Mesenchymal stem cell (in vitro differentiated cells and primary cell): ENCODE data around the gene KCTD21.

ENCODE experiments used
- DNase-seq: peaks from one replicate; pipeline ENCODE4 v3.0.0-alpha.2; 2013
- H2AFZ ChIP-seq: one replicate; pipeline ENCODE4 v1.6.1; 2013; ENCODE audit warnings: low read depth, mild to moderate bottlenecking, control low read depth, inconsistent platforms, low read length, moderate library complexity
- H2AK5ac ChIP-seq: 2 replicates; pipeline ENCODE4 v1.6.1; 2013; ENCODE audit warnings: low read length, moderate library complexity, mild to moderate bottlenecking, inconsistent platforms; ENCODE audit not compliant: severe bottlenecking
- H2BK120ac ChIP-seq: one replicate; pipeline ENCODE4 v1.6.1; 2013; ENCODE audit warnings: low read depth, mild to moderate bottlenecking, inconsistent platforms, low read length, moderate library complexity
- H2BK12ac ChIP-seq, 2 experiments: one replicate each; pipeline ENCODE4 v1.6.1; 2013; ENCODE audit warnings: inconsistent platforms in 2 of 2, low read length in 2 of 2, mild to moderate bottlenecking in 2 of 2, moderate library complexity in 2 of 2, control low read depth in 1 of 2
- H2BK15ac ChIP-seq: one replicate; pipeline ENCODE4 v1.6.1; 2013; ENCODE audit warnings: mild to moderate bottlenecking, low read depth, inconsistent platforms; ENCODE audit not compliant: poor library complexity, severe bottlenecking
- H2BK5ac ChIP-seq: 2 replicates; pipeline ENCODE4 v1.6.1; 2013; ENCODE audit warnings: low read depth, mild to moderate bottlenecking, low read length, control low read depth, inconsistent platforms; ENCODE audit not compliant: poor library complexity, severe bottlenecking
- H3K14ac ChIP-seq, 2 experiments: one replicate each; pipeline ENCODE4 v1.6.1; 2013; ENCODE audit warnings: inconsistent platforms in 2 of 2, low read length in 2 of 2, control low read depth in 1 of 2, mild to moderate bottlenecking in 1 of 2, moderate library complexity in 1 of 2
- H3K18ac ChIP-seq, 2 experiments: one replicate each; pipeline ENCODE4 v1.6.1; 2013; ENCODE audit warnings: inconsistent platforms in 2 of 2, low read length in 2 of 2, control low read depth in 1 of 2, low read depth in 1 of 2, mild to moderate bottlenecking in 1 of 2
- H3K23ac ChIP-seq, 2 experiments: one replicate each; pipeline ENCODE4 v1.6.1; 2013; ENCODE audit warnings: inconsistent platforms in 2 of 2, low read length in 2 of 2, mild to moderate bottlenecking in 2 of 2, moderate library complexity in 2 of 2, control low read depth in 1 of 2
- H3K27ac ChIP-seq: 2 replicates; pipeline ENCODE4 v1.5.1; 2013; ENCODE audit warnings: mild to moderate bottlenecking, moderate library complexity, low read length, control low read depth, inconsistent platforms; ENCODE audit not compliant: poor library complexity, severe bottlenecking
- H3K27me3 ChIP-seq, 2 experiments: 2 replicates each; pipeline versions ENCODE4 v1.6.1 to v1.7.0; 2013; ENCODE audit warnings: low read length in 2 of 2, mild to moderate bottlenecking in 2 of 2, moderate library complexity in 2 of 2, control low read depth in 1 of 2, inconsistent platforms in 1 of 2; ENCODE audit not compliant: control insufficient read depth in 1 of 2, insufficient read depth in 1 of 2
- H3K36me3 ChIP-seq, 2 experiments: 2 replicates each; pipeline versions ENCODE4 v1.6.1 to v1.7.0; 2013; ENCODE audit warnings: low read length in 2 of 2, control low read depth in 1 of 2, inconsistent platforms in 1 of 2, low read depth in 1 of 2, mild to moderate bottlenecking in 1 of 2; ENCODE audit not compliant: insufficient read depth in 2 of 2, control insufficient read depth in 1 of 2
- H3K4ac ChIP-seq, 2 experiments: one replicate each; pipeline ENCODE4 v1.6.1; 2013; ENCODE audit warnings: inconsistent platforms in 2 of 2, low read length in 2 of 2, mild to moderate bottlenecking in 2 of 2, moderate library complexity in 2 of 2, control low read depth in 1 of 2, low read depth in 1 of 2
- H3K4me1 ChIP-seq: 2 replicates; pipeline ENCODE4 v1.6.1; 2013; ENCODE audit warnings: low read depth, low read length, control low read depth; ENCODE audit not compliant: control insufficient read depth, insufficient read depth
- H3K4me2 ChIP-seq: 2 replicates; pipeline ENCODE4 v1.6.1; 2013; ENCODE audit warnings: low read length, mild to moderate bottlenecking, inconsistent platforms; ENCODE audit not compliant: poor library complexity, severe bottlenecking
- H3K4me3 ChIP-seq, 2 experiments: 2 replicates each; pipeline versions ENCODE4 v1.5.1 to v1.7.0; 2013; ENCODE audit warnings: low read length in 2 of 2, mild to moderate bottlenecking in 2 of 2, control low read depth in 1 of 2, low read depth in 1 of 2; ENCODE audit not compliant: insufficient read depth in 1 of 2
- H3K79me1 ChIP-seq: replicated peaks from 2 replicates; pipeline ENCODE4 v1.6.1; 2013; ENCODE audit warnings: mild to moderate bottlenecking, control low read depth, low read length, inconsistent platforms; ENCODE audit not compliant: poor library complexity, severe bottlenecking
- H3K9ac ChIP-seq: 2 replicates; pipeline ENCODE4 v1.7.0; 2013; ENCODE audit warnings: mild to moderate bottlenecking, low read length, moderate library complexity
- H3K9me3 ChIP-seq: 2 replicates; pipeline ENCODE4 v1.7.0; 2013; ENCODE audit warnings: mild to moderate bottlenecking, low read length; ENCODE audit not compliant: control insufficient read depth
- H4K8ac ChIP-seq: one replicate; pipeline ENCODE4 v1.6.1; 2013; ENCODE audit warnings: inconsistent platforms, mild to moderate bottlenecking, low read length, moderate library complexity
- H4K91ac ChIP-seq: one replicate; pipeline ENCODE4 v1.6.1; 2013; ENCODE audit warnings: mild to moderate bottlenecking, low read length, inconsistent platforms
- WGBS: methylation state at CpG from one replicate; pipeline ENCODE4 v1.1.7; 2013; ENCODE audit warnings: mixed read lengths; 5-methylcytosine and 5-hydroxymethylcytosine counted together

The KCTD21 gene

GRCh38 chr11:78166855-78167469, 21.5 kb downstream of the KCTD21 start:
- Histone ChIP-seq H4K8ac (peak overlapping the region; percentile 35), H3K14ac (no peak overlapping the region), H3K4me3 (no peak overlapping the region), H3K23ac (no peak overlapping the region), H3K36me3 (peaks cover 13 to 17% of the 10 kb centered on the region in 2 experiments), H2BK12ac (peak overlapping the region; percentile 51 to 80), H2BK15ac (no peak overlapping the region), H3K27ac (no peak overlapping the region), H3K79me1 (peaks cover 2% of the 10 kb centered on the region), H2BK5ac (no peak overlapping the region), H4K91ac (peak overlapping the region; percentile 70), H3K4ac (no peak overlapping the region), H3K18ac (peak overlapping the region; percentile 24 to 77), H2BK120ac (no peak overlapping the region), H3K4me1 (peaks cover 5% of the 10 kb centered on the region), H3K9me3 (no peaks in the 10 kb centered on the region), H3K27me3 (no peaks in the 10 kb centered on the region), H2AK5ac (no peak overlapping the region), H3K9ac (no peak overlapping the region), H2AFZ (no peak overlapping the region), H3K4me2 (no peak overlapping the region)
- WGBS, result 65% methylated on average over 5 of the region's 6 CpGs
- no peak for DNase-seq

GRCh38 chr11:78164471-78164870, 24.0 kb downstream of the KCTD21 start:
- Histone ChIP-seq H3K14ac (no peak overlapping the region), H2BK5ac (no peak overlapping the region), H4K8ac (no peak overlapping the region), H2AK5ac (no peak overlapping the region), H3K79me1 (no peaks in the 10 kb centered on the region), H3K4ac (no peak overlapping the region), H2BK12ac (no peak overlapping the region), H3K27me3 (no peaks in the 10 kb centered on the region), H3K36me3 (no peaks in the 10 kb centered on the region), H3K4me3 (no peak overlapping the region), H2BK15ac (no peak overlapping the region), H4K91ac (no peak overlapping the region), H3K4me2 (no peak overlapping the region), H3K18ac (no peak overlapping the region), H2AFZ (no peak overlapping the region), H3K4me1 (peaks cover 4% of the 10 kb centered on the region), H3K27ac (no peak overlapping the region), H2BK120ac (peak overlapping the region; percentile 24), H3K9me3 (no peaks in the 10 kb centered on the region), H3K9ac (no peak overlapping the region), H3K23ac (no peak overlapping the region)
- DNase-seq, result no peak
- WGBS, result 100% methylated on average over 1 of the region's 2 CpGs

GRCh38 chr11:78163828-78164227, 24.6 kb downstream of the KCTD21 start:
- H3K18ac ChIP-seq, result no peak overlapping the region
- 85% methylated on average over 2 of the region's 2 CpGs for WGBS
- no peak overlapping the region for H3K23ac ChIP-seq
- no peak overlapping the region for H2BK120ac ChIP-seq
- peaks cover 1% of the 10 kb centered on the region for H3K4me1 ChIP-seq
- H3K27me3 ChIP-seq, result no peaks in the 10 kb centered on the region
- H2AK5ac ChIP-seq, result no peak overlapping the region
- H3K9ac ChIP-seq, result no peak overlapping the region
- H3K4ac ChIP-seq, result no peak overlapping the region
- no peak overlapping the region for H4K8ac ChIP-seq
- no peak overlapping the region for H3K4me3 ChIP-seq
- DNase-seq, result no peak
- H3K9me3 ChIP-seq, result no peaks in the 10 kb centered on the region
- H3K27ac ChIP-seq, result no peak overlapping the region
- H3K14ac ChIP-seq, result no peak overlapping the region
- no peak overlapping the region for H4K91ac ChIP-seq
- no peak overlapping the region for H3K4me2 ChIP-seq
- no peak overlapping the region for H2BK12ac ChIP-seq
- no peak overlapping the region for H2BK15ac ChIP-seq
- H2BK5ac ChIP-seq, result no peak overlapping the region
- H2AFZ ChIP-seq, result no peak overlapping the region
- H3K36me3 ChIP-seq, result no peaks in the 10 kb centered on the region
- no peaks in the 10 kb centered on the region for H3K79me1 ChIP-seq

GRCh38 chr11:78161962-78162371, 26.5 kb downstream of the KCTD21 start:
- H3K79me1 ChIP-seq, result no peaks in the 10 kb centered on the region
- no peak overlapping the region for H2BK15ac ChIP-seq
- WGBS, result 33% methylated on average over 4 of the region's 5 CpGs

More at GRCh38 chr11:78161962-78162371, 26.5 kb downstream of the KCTD21 start:
- no peak overlapping the region for H3K27ac ChIP-seq
- H2AFZ ChIP-seq, result no peak overlapping the region
- H3K4me3 ChIP-seq, result no peak overlapping the region
- H2BK120ac ChIP-seq, result no peak overlapping the region
- no peaks in the 10 kb centered on the region for H3K36me3 ChIP-seq
- H3K9ac ChIP-seq, result no peak overlapping the region
- H2BK12ac ChIP-seq, result no peak overlapping the region
- DNase-seq, result peak; percentile 18
- no peak overlapping the region for H2AK5ac ChIP-seq
- H3K4ac ChIP-seq, result no peak overlapping the region
- H3K4me2 ChIP-seq, result no peak overlapping the region
- peak overlapping the region; percentile 62 for H4K8ac ChIP-seq
- no peak overlapping the region for H3K23ac ChIP-seq
- H3K4me1 ChIP-seq, result no peaks in the 10 kb centered on the region
- H3K27me3 ChIP-seq, result no peaks in the 10 kb centered on the region
- no peak overlapping the region for H2BK5ac ChIP-seq
- no peak overlapping the region for H3K14ac ChIP-seq
- no peak overlapping the region for H3K18ac ChIP-seq
- no peaks in the 10 kb centered on the region for H3K9me3 ChIP-seq
- no peak overlapping the region for H4K91ac ChIP-seq
